ENCODE data around the gene ZNF793. TPM values are rescaled to one million over a fixed set of nuclear protein-coding genes. Genes with fewer than 3 reads are reported as not detected.

The ZNF793 gene
- total and polyA plus RNA-seq, 2 of the 8 experiments (the other 6 are each of a cell fraction or from before 2014, with no cell fraction given) = 5.0 to 13.3 TPM

DNA sequence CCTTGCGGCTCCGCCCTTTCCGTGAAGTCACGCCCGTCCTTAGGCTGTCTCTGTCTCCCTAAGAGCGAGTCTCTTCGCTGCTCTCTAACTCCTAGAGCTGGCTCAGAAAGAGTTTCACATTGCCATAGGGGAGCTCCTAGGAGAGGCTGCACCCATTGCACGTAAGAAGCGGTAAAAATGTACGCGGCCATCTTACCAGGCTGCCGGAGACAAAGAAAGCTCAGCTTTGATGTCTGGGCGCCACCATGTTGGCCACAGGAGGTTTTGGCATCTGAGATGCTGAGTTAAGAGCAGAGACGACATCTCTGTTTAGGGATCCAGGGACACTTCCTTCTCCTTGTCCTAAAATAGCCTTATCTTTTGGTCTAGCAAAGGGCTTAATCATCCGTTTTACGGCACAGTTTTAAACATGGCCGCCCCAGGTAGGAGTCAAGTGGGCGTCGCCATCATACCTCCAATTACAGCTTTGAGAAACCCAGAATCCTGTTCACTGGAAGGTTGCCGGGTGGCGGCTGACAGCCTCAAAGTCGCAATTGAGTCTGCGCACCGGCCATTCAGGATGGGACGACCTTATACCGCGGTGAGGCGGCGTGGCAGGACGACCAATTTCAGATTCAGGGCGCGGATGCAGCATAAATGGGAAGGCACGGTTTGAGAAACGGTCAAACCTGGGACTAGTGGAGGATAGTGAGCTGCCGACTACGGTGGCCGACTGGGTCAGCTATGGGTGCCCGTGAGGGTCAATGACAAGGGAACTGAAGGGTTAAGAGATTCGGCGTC lies at the start of gene ZNF793 (continued):
- TF ChIP-seq, protein P1, sequence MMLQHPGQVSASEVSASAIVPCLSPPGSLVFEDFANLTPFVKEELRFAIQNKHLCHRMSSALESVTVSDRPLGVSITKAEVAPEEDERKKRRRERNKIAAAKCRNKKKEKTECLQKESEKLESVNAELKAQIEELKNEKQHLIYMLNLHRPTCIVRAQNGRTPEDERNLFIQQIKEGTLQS (IDR thresholded peaks at IDR 0.05; ENCODE audit: insufficient read depth, low read depth, low read length) = no peak
- no peak for TF ChIP-seq RNF2 (IDR thresholded peaks at IDR 0.05; ENCODE audit: borderline replicate concordance, low read depth, low read length, missing control alignments, poor library complexity, severe bottlenecking)
- peak; percentile 79 for TF ChIP-seq TAF7 (optimal IDR thresholded peaks at IDR 0.05; ENCODE audit: borderline replicate concordance, low read depth, low read length)
- TF ChIP-seq SAP30 (IDR thresholded peaks at IDR 0.05; ENCODE audit: insufficient read depth, insufficient replicate concordance, low read length) = peak; percentile 82
- no peak; a peak in 1 of 4 replicates for TF ChIP-seq HDAC2 (IDR thresholded peaks at IDR 0.05; ENCODE audit: borderline replicate concordance in 1 of 2, low read depth in 2 of 2, low read length in 2 of 2)
- TF ChIP-seq SIN3A (conservative IDR thresholded peaks at IDR 0.05 in 1 of 2, IDR thresholded peaks at IDR 0.05 in 1 of 2; ENCODE audit: low read depth in 1 of 2, low read length in 2 of 2) = peak in 1 of 2 experiments; percentile 80; a peak in 2 of 4 replicates
